Rectal smooth muscle tissue (tissue), 1 donor: ENCODE data around the gene CPO.
"Not testable (repeated sequence)": the region's sequence is repeated elsewhere in the genome, so short reads cannot be mapped to it uniquely, and the experiment has no call there.

Experiments
- H3K27ac ChIP-seq: one replicate; pipeline ENCODE4 v1.7.0; 2013; ENCODE audit warnings: low read depth, low read length, inconsistent platforms
- H3K27me3 ChIP-seq: one replicate; pipeline ENCODE4 v1.7.0; 2013; ENCODE audit warnings: low read length; ENCODE audit not compliant: control insufficient read depth, insufficient read depth
- H3K36me3 ChIP-seq: one replicate; pipeline ENCODE4 v1.7.0; 2013; ENCODE audit warnings: low read length; ENCODE audit not compliant: control insufficient read depth, insufficient read depth
- H3K4me1 ChIP-seq: one replicate; pipeline ENCODE4 v1.7.0; 2013; ENCODE audit warnings: low read length; ENCODE audit not compliant: control insufficient read depth, insufficient read depth
- H3K4me3 ChIP-seq: one replicate; pipeline ENCODE4 v1.7.0; 2013; ENCODE audit warnings: low read length
- H3K9ac ChIP-seq: one replicate; pipeline ENCODE4 v1.7.0; 2013; ENCODE audit warnings: low read length

Gene CPO

DNA sequence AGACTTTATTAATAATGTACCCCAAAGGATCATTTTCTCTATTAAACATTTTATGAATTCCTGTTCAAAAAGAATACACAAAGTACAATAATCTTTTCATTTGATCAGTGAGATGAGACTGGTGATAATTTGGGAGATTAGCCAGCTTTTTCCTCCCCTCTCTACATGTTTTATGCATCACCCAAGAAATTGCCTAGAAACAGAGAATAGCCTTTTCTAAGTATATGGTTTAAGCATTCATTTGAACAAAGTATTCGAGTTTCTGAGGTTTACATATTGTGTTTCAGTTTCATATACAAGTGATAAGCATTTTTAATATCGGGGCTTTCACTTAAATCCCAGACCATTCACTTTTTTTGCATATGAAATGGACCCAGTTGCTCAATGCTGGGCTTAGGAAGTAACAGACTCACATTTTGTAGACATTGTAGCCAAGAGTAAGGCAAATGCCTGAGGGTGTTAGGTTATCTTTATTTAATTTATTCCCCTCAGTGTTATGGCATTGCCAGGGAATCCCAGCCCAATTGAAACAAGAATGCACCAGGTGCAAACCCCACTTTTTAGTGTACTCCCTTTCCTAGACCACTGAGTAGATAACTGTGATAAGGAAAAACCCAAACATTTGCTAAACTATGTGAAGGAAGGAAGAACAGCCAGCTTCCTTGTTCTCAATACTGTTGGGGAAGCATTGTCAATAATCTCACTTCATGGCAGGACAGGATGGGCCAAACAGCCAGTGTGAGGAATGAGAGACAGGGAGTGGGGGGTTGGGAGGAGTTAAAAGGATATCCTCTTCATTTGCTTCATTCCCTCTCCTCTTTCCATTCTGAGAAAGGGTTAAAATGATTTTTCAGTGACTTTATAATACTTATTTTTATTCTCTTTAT, 3.5 kb downstream of the CPO start:
- Histone ChIP-seq H3K27ac (no peak overlapping the region), H3K9ac (no peak overlapping the region), H3K36me3 (no peaks in the 10 kb centered on the region), H3K4me3 (no peak overlapping the region), H3K27me3 (no peaks in the 10 kb centered on the region), H3K4me1 (no peaks in the 10 kb centered on the region)

DNA sequence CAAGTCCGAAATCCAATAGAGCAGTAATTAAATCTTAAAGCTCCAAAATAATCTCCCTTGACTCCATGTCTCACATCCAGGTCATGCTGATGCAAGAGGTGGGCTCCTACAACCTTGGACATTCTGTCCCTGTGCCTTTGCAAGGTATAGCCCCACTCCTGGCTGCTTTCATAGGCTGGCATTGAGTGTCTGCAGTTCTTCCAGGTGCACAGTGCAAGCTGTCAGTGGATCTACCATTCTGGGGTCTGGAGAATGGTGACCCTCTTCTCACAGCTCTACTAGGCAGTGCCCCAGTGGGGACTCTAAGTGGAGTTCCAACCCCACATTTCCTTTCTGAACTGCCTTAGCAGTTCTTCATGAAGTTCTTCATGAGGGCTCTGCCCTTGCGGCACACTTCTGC, 14.1 kb downstream of the CPO start:
- H3K27ac ChIP-seq, H3K36me3 ChIP-seq, H3K4me1 ChIP-seq, H3K27me3 ChIP-seq, H3K9ac ChIP-seq, H3K4me3 ChIP-seq: not testable (repeated sequence)

DNA sequence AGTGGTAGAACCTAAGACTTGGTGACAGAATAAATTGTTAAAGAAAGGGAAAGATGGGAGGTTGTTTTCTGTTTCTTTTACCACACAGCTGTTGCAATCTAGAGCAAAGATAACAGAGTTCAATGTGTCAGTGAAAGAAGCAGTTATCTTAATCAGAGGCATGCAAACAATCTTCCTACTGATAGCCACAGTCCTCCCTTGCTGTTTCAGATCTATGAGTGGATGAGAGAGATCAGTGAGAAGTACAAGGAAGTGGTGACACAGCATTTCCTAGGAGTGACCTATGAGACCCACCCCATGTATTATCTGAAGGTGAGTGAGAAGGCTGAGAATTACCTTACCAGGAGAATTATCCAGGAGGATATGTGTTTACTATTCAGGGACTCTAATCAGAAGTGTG, 15.9 kb downstream of the CPO start:
- Histone ChIP-seq H3K27ac (no peak overlapping the region), H3K27me3 (no peaks in the 10 kb centered on the region), H3K9ac (no peak overlapping the region)

DNA sequence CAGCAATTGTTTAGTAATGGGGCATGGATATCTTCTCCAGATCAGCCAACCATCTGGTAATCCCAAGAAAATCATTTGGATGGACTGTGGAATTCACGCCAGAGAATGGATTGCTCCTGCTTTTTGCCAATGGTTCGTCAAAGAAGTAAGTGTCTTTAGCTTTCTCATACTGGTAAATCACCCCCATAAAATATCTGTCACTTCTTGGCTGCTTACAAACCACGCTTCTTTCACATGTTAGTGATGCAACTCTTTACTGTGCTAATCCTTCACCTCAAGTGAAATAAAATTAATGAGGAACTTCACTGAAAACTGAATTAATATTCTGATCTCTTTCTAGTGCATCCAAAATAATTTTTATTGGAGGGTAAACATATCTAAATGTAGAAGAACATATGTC, 18.9 kb downstream of the CPO start:
- Histone ChIP-seq H3K27ac (no peak overlapping the region), H3K9ac (no peak overlapping the region), H3K4me3 (no peak overlapping the region), H3K4me1 (no peaks in the 10 kb centered on the region), H3K36me3 (no peaks in the 10 kb centered on the region), H3K27me3 (no peaks in the 10 kb centered on the region)

More for the DNA sequence above, 15.9 kb downstream of the CPO start:
- H3K36me3 ChIP-seq: no peaks in the 10 kb centered on the region
- no peaks in the 10 kb centered on the region for H3K4me1 ChIP-seq
- H3K4me3 ChIP-seq: no peak overlapping the region

DNA sequence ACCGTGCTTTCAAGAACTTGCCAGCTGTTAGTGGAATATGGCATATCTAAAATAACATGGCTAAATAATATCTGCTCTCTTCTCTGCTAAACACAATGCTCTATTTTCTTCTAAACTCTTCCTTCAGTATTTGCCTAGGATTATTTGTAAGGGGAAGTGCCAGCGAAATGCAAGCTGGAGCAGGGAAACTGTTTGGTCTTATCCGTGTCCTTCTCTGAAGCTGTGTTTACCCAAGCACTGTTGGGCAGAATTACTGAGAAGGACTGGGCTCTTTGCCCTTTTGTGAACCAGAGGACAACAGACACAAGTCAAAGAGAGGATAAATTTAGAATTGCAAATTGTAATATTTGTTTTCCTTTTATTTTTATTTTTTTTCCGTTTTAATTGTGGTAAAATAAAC, 23.6 kb downstream of the CPO start:
- Histone ChIP-seq H3K9ac (no peak overlapping the region), H3K36me3 (no peaks in the 10 kb centered on the region), H3K4me3 (no peak overlapping the region), H3K4me1 (no peaks in the 10 kb centered on the region), H3K27me3 (no peaks in the 10 kb centered on the region), H3K27ac (no peak overlapping the region)

DNA sequence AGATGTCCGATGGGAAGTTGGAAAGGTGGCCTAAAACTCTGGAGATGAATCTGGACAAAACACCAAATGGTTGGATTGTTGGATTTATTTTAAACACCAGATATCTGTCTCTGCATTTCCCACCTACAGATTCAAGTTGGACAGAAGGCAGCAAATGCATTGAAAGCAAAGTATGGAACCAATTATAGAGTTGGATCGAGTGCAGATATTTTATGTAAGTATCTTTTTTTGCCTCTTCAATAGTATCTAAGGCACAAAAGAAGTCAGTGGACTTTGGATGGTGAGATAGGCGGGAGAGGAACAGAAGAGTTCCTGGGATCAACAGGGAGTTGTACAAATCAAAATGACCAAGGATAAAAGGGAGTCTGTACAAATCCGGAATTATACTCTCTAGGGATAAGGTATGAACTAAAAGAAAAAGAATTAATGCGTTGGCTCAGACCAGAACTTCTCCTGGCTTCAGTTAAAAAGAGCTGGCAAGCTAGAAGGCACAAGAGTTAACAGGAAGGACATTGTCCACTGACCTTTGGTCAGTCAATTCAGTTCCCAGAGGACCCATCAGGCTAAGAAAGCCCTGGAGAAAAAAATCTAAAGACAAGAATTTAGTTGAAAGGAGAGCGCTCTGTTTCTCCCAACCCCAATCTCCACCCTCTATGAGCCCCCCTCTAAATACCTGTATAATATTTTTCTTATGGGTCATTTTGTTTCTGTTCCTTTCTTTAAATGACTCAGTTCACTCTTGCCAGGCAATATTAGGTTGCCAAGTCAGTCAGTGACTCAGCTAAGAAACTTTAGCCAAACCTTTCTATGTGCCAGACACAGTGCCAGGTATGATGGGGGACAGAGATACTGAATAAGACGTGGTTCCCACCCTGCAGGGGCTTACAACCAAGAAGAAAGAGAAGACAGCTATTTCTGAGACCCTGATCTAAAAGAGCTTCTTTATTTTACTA, 29.1 kb downstream of the CPO start:
- Histone ChIP-seq H3K27ac (no peak overlapping the region), H3K4me1 (no peaks in the 10 kb centered on the region), H3K4me3 (no peak overlapping the region), H3K36me3 (no peaks in the 10 kb centered on the region), H3K27me3 (peaks cover 2% of the 10 kb centered on the region), H3K9ac (no peak overlapping the region)

DNA sequence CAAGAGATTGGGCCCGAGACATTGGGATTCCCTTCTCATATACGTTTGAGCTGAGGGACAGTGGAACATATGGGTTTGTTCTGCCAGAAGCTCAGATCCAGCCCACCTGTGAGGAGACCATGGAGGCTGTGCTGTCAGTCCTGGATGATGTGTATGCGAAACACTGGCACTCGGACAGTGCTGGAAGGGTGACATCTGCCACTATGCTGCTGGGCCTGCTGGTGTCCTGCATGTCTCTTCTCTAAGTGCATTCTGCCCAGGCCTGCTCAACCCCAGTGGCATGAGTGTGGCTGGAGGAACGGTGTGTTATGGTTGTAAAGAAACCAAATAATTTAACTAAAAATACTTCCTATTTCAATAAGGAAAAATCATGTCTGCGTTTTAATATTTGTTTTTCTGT, 29.9 kb downstream of the CPO start:
- H3K36me3 ChIP-seq: no peaks in the 10 kb centered on the region
- no peak overlapping the region for H3K9ac ChIP-seq
- no peak overlapping the region for H3K27ac ChIP-seq
- peaks cover 2% of the 10 kb centered on the region for H3K27me3 ChIP-seq
- H3K4me3 ChIP-seq: no peak overlapping the region
- H3K4me1 ChIP-seq: no peaks in the 10 kb centered on the region

DNA sequence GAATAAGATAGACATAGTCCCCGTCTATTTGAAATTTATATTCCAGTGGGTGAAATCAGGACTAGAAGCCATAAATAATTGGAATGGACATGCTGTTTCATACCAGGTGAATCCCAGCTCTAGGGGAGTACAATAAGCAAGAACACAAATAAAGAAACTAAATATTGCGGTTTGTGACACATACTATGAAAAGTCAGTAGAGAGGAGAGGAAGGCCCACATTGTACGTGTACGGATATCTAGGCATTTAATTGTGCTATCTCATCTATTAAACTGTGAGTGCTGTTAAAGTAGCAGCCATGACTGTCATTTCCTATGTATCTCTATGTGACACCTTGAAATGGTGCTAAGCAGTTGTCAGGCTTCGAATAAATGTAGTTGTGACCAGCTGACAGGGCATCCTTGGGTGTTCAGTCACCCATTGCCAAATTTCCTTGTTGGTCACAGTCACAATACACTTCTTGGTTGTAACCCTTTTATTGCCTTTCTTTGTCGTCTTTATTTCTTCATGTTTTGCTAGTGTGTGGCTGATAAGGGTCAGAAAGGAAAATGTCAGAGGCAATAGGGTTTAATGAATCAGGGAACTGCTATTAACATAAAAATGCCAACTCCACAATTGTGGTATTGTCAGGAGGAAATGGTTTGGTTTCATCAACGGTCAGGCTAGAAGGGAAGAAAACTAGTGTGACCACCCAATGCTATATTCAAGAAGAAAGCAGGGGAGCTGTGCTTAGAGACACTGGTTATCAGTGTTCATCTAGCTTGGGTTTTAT, 31.5 kb downstream of the CPO start:
- Histone ChIP-seq H3K9ac (no peak overlapping the region), H3K4me3 (no peak overlapping the region), H3K27me3 (peaks cover 2% of the 10 kb centered on the region), H3K27ac (no peak overlapping the region), H3K4me1 (no peaks in the 10 kb centered on the region), H3K36me3 (no peaks in the 10 kb centered on the region)

DNA sequence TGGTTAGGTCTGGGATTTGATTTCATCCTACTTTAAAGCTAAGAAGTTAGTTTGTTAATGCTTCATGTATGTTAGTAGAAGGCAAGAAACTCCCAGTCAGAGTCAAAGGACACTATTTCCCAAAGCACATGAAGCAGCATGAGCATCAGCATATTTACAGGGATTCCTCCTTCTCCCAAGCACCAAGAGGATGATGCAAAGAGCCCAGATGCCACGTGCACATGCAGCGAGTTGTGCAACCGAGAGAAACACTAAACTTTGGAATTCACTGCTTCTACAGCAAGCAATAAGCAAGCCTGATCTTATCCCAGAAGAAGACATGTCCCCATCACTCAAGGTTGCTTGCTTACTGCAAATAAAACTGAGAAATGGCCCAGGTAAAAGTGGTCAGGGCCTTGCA, 32.5 kb downstream of the CPO start:
- no peaks in the 10 kb centered on the region for H3K4me1 ChIP-seq
- no peak overlapping the region for H3K27ac ChIP-seq
- H3K9ac ChIP-seq: no peak overlapping the region
- H3K36me3 ChIP-seq: no peaks in the 10 kb centered on the region
- no peak overlapping the region for H3K4me3 ChIP-seq
- peaks cover 2% of the 10 kb centered on the region for H3K27me3 ChIP-seq

DNA sequence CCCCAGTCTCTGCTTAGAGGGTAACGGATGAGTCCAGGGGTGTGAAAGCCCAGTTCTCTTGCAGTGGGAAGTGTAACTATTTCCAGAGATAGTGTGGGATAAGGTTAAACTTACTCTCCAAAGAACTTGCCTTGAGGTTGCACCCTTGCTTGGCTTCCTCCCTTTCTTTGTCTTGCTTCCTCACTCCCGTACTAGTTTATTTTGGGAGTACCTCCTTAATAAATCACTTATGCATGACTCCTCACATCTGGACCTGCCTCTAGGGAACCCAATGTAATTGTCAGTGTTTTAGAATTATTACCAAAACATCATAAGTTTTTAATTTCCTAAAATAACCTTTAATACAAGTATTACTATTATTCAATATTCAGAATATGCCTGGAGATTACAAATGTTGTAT, 35.2 kb downstream of the CPO start:
- no peak overlapping the region for H3K9ac ChIP-seq
- H3K4me1 ChIP-seq: no peaks in the 10 kb centered on the region
- no peaks in the 10 kb centered on the region for H3K36me3 ChIP-seq
- H3K4me3 ChIP-seq: no peak overlapping the region
- H3K27ac ChIP-seq: no peak overlapping the region
- peaks cover 2% of the 10 kb centered on the region for H3K27me3 ChIP-seq

DNA sequence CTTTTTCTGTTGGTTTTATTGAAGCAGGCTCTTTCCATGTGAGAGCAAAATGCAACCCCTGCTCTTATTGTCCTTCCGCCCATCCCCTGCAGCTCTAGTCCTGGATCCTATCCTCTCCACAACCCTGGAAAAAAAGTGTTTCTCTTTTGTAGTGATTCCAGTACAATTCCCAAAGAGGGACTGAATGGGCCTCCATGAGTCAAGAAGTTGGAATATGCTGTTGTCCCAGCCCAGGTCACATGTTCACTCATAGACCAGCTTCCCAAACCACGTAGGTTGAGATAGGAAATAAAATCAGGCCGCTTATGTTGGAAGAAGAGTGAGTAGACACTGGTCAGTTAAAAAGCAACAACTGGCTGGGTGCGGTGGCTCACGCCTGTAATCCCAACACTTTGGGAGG, 39.4 kb downstream of the CPO start:
- H3K4me3 ChIP-seq: no peak overlapping the region
- H3K27ac ChIP-seq: no peak overlapping the region
- H3K4me1 ChIP-seq: peaks cover 11% of the 10 kb centered on the region
- H3K36me3 ChIP-seq: no peaks in the 10 kb centered on the region
- H3K27me3 ChIP-seq: no peaks in the 10 kb centered on the region
- H3K9ac ChIP-seq: no peak overlapping the region

DNA sequence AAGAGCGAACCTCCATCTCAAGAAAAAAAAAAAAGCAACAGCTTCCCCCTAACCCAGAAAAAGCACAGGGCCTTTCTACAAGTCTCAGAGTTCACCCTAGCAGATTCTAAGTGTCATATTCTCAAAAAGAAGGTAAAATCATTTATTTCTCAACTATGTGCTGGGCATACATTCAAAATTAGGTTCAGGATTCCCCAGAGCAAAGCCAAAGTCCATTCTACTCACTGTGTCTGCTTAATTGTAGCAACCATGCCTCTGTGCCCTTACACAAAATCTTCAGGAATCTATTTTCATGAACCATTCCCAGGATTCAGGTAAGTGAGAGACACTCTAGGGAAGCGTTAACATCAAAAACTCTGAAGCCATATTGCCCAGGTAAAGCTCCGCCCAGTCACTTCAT, 40.0 kb downstream of the CPO start:
- no peaks in the 10 kb centered on the region for H3K36me3 ChIP-seq
- H3K27me3 ChIP-seq: no peaks in the 10 kb centered on the region
- H3K9ac ChIP-seq: no peak overlapping the region
- H3K4me3 ChIP-seq: no peak overlapping the region
- no peak overlapping the region for H3K27ac ChIP-seq
- H3K4me1 ChIP-seq: peaks cover 11% of the 10 kb centered on the region
